Keratinocyte (primary cell): ENCODE data around the gene CAT. TPM values are rescaled to one million over a fixed set of nuclear protein-coding genes. Genes with fewer than 3 reads are reported as not detected.

ENCODE experiments used
- DNase-seq: peaks from one replicate; pipeline ENCODE4 v3.0.0-alpha.2; 2011; ENCODE audit warnings: low read depth, missing footprints, low spot score
- FAIRE-seq: peaks from 2 replicates; lab custom pipeline; 2011; peaks lifted over from hg19 to GRCh38; lab: Jason Lieb, UNC
- H2AFZ ChIP-seq: 2 replicates; pipeline ENCODE4 v1.6.0; 2012; ENCODE audit warnings: low read length, control low read depth, inconsistent platforms; ENCODE audit not compliant: control insufficient read depth
- H3K27ac ChIP-seq: 2 replicates; pipeline ENCODE4 v1.5.1; 2011; ENCODE audit warnings: low read length; ENCODE audit not compliant: control insufficient read depth, insufficient read depth
- H3K27me3 ChIP-seq: 3 replicates; pipeline ENCODE4 v1.6.0; 2011; ENCODE audit warnings: low read length; ENCODE audit not compliant: control insufficient read depth, insufficient read depth; ENCODE audit errors: extremely low read depth
- H3K36me3 ChIP-seq, 2 experiments: 2 replicates in 1 of 2; 3 replicates in 1 of 2; pipeline ENCODE4 v1.5.1; 2011; ENCODE audit warnings: low read length in 2 of 2, mild to moderate bottlenecking in 1 of 2; ENCODE audit not compliant: control insufficient read depth in 2 of 2, insufficient read depth in 2 of 2; ENCODE audit errors: extremely low read depth in 1 of 2
- H3K4me1 ChIP-seq: 3 replicates; pipeline ENCODE4 v1.5.1; 2011; ENCODE audit warnings: low read length; ENCODE audit not compliant: control insufficient read depth, insufficient read depth; ENCODE audit errors: extremely low read depth
- H3K4me2 ChIP-seq: 3 replicates; pipeline ENCODE4 v1.6.0; 2011; ENCODE audit warnings: low read depth, low read length; ENCODE audit not compliant: control insufficient read depth, insufficient read depth; ENCODE audit errors: extremely low read depth
- H3K4me3 ChIP-seq, 3 experiments: fragments of 200-600 bp in 1 of 3; sonication (generic) in 1 of 3; 2 replicates in 2 of 3; 3 replicates in 1 of 3; pipeline ENCODE4 v1.5.1; 2011 to 2016; ENCODE audit warnings: low read length in 3 of 3, mild to moderate bottlenecking in 3 of 3, control low read depth in 2 of 3, inconsistent platforms in 1 of 3, low read depth in 1 of 3, mixed read lengths in 1 of 3, mixed run types in 1 of 3, moderate library complexity in 1 of 3; ENCODE audit not compliant: control insufficient read depth in 2 of 3, insufficient read depth in 2 of 3; ENCODE audit errors: extremely low read depth in 1 of 3
- H3K79me2 ChIP-seq: 2 replicates; pipeline ENCODE4 v1.6.0; 2012; ENCODE audit warnings: low read length; ENCODE audit not compliant: control insufficient read depth, insufficient read depth
- H3K9ac ChIP-seq: 3 replicates; pipeline ENCODE4 v1.6.0; 2011; ENCODE audit warnings: low read length; ENCODE audit not compliant: control insufficient read depth, insufficient read depth; ENCODE audit errors: extremely low read depth
- H3K9me1 ChIP-seq: 3 replicates; pipeline ENCODE4 v1.6.0; 2011; ENCODE audit warnings: low read length; ENCODE audit not compliant: control insufficient read depth, insufficient read depth; ENCODE audit errors: extremely low read depth
- H3K9me3 ChIP-seq: 2 replicates; pipeline ENCODE4 v1.5.1; 2012; ENCODE audit warnings: low read depth, low read length; ENCODE audit not compliant: control insufficient read depth
- H4K20me1 ChIP-seq: 3 replicates; pipeline ENCODE4 v1.6.0; 2011; ENCODE audit warnings: low read length; ENCODE audit not compliant: control insufficient read depth, insufficient read depth; ENCODE audit errors: extremely low read depth
- EZH2 ChIP-seq: IDR thresholded peaks from one replicate; pipeline ENCODE4 v1.6.1; 2012; ENCODE audit warnings: inconsistent platforms, mild to moderate bottlenecking, low read length, moderate library complexity
- dilution Hi-C: fragments of 300-500 bp; cut with MboI; formaldehyde crosslinking; loops from one replicate; pipeline ENCODE4 v1.7.0; 2020; ENCODE audit warnings: low sequenced_read_pairs; ENCODE audit not compliant: extremely low pct_ligation_motif_present
- polyA plus RNA-seq, 5 experiments: library from polyadenylated mRNA; depleted of rRNA in 3 of 5; stranded (reverse) in 3 of 5; stranded (forward) in 1 of 5; unstranded in 1 of 5; fragments of >200 nt; gene quantifications; 1 replicate in 1 of 5; 2 replicates in 3 of 5; 3 replicates in 1 of 5; pipeline versions ENCODE4 v1.2.1 to v1.2.3, GENCODE V29; 2011 to 2012; ENCODE audit warnings: missing spikeins in 2 of 5, low read depth in 1 of 5, low replicate concordance in 1 of 5
- TF ChIP-seq, protein P1 (sequence below), 3 experiments: IDR thresholded peaks in 1 of 3; conservative IDR thresholded peaks in 1 of 3; optimal IDR thresholded peaks in 1 of 3; 2 replicates in 2 of 3; 3 replicates in 1 of 3; pipeline versions ENCODE3 to v1.5.1; 2011; ENCODE audit warnings: low read length in 3 of 3, mild to moderate bottlenecking in 3 of 3, moderate library complexity in 2 of 3, control low read depth in 1 of 3, inconsistent platforms in 1 of 3; ENCODE audit not compliant: insufficient read depth in 2 of 3; ENCODE audit errors: extremely low read depth in 1 of 3

CAT gene
- polyA plus RNA-seq, 1 donor (not counting 4 experiments of a cell fraction or from before 2014, with no cell fraction given), result 94.8 TPM

DNA sequence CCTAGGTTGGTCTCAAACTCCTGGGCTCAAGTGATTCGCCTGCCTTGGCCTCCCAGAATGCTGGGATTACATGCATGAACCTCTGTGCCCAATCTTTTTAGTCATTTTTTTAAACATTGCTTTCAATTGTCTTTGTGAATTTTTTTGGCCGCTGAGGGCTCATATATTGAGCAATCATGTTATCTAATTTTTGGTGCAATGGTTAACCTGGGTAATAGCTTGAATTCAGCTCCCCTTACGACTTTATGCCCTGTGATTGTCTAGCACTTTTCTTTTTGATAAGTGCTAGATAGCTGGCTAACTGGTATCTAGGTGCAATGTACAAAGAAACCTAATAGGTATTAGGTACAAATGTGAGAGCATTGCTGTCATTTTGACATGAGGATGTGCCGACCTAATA, 35.3 kb upstream of the CAT start:
- Histone ChIP-seq H3K4me1 (peaks cover 16% of the 10 kb centered on the region), H3K79me2 (no peaks in the 10 kb centered on the region), H3K27me3 (no peaks in the 10 kb centered on the region), H3K27ac (no peak overlapping the region), H2AFZ (no peak overlapping the region), H4K20me1 (no peaks in the 10 kb centered on the region), H3K4me3 (no peak overlapping the region), H3K9ac (no peak overlapping the region), H3K36me3 (no peaks in the 10 kb centered on the region), H3K9me1 (no peaks in the 10 kb centered on the region), H3K9me3 (no peaks in the 10 kb centered on the region), H3K4me2 (no peak overlapping the region)
- dilution Hi-C loops, result no loop called here
- FAIRE-seq, result no peak
- TF ChIP-seq, protein P1, sequence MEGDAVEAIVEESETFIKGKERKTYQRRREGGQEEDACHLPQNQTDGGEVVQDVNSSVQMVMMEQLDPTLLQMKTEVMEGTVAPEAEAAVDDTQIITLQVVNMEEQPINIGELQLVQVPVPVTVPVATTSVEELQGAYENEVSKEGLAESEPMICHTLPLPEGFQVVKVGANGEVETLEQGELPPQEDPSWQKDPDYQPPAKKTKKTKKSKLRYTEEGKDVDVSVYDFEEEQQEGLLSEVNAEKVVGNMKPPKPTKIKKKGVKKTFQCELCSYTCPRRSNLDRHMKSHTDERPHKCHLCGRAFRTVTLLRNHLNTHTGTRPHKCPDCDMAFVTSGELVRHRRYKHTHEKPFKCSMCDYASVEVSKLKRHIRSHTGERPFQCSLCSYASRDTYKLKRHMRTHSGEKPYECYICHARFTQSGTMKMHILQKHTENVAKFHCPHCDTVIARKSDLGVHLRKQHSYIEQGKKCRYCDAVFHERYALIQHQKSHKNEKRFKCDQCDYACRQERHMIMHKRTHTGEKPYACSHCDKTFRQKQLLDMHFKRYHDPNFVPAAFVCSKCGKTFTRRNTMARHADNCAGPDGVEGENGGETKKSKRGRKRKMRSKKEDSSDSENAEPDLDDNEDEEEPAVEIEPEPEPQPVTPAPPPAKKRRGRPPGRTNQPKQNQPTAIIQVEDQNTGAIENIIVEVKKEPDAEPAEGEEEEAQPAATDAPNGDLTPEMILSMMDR (optimal IDR thresholded peaks at IDR 0.05 in 1 of 3, IDR thresholded peaks at IDR 0.05 in 1 of 3, conservative IDR thresholded peaks at IDR 0.05 in 1 of 3; ENCODE audit: extremely low read depth in 1 of 3, insufficient read depth in 2 of 3, low read length in 3 of 3), result no peak
- no peak for TF ChIP-seq EZH2
- DNase-seq, result no peak

DNA sequence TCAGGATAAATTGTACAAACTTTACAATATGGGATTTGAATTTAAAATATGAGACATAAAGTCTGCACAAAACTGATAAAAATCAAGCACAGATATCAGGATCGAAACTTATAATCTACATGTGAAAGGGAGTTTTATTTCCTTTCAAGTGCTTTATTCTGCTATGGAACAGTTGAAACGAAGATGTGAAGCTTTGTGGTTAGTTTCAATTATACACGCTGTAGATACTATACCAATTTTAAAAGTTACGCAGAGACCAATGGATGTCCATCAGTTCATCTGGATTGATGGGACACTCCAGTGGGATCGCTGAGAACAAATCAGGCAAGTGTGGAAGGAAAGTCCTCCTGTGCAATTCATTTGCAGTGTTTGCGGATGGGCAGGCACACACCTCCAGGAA, 34.5 kb upstream of the CAT start:
- H3K27me3 ChIP-seq, result no peaks in the 10 kb centered on the region
- FAIRE-seq, result no peak

More for the DNA sequence above, 34.5 kb upstream of the CAT start:
- H3K4me2 ChIP-seq, result no peak overlapping the region
- no peaks in the 10 kb centered on the region for H3K9me3 ChIP-seq
- H3K9me1 ChIP-seq, result no peaks in the 10 kb centered on the region
- peaks cover 16% of the 10 kb centered on the region for H3K4me1 ChIP-seq
- no peak for TF ChIP-seq EZH2
- no peak for DNase-seq
- dilution Hi-C loops, result no loop called here
- no peaks in the 10 kb centered on the region for H3K79me2 ChIP-seq
- H3K27ac ChIP-seq, result no peak overlapping the region
- H3K4me3 ChIP-seq, result no peak overlapping the region
- no peaks in the 10 kb centered on the region for H4K20me1 ChIP-seq
- no peak overlapping the region for H3K9ac ChIP-seq
- no peaks in the 10 kb centered on the region for H3K36me3 ChIP-seq
- H2AFZ ChIP-seq, result no peak overlapping the region
